NCI-H146 (cell line): ENCODE measurements around the gene ST6GALNAC5.

Experiments
- DNase-seq: peaks from one replicate; lab custom pipeline; 2025; lab: John Stamatoyannopoulos, UW

Gene ST6GALNAC5

DNA sequence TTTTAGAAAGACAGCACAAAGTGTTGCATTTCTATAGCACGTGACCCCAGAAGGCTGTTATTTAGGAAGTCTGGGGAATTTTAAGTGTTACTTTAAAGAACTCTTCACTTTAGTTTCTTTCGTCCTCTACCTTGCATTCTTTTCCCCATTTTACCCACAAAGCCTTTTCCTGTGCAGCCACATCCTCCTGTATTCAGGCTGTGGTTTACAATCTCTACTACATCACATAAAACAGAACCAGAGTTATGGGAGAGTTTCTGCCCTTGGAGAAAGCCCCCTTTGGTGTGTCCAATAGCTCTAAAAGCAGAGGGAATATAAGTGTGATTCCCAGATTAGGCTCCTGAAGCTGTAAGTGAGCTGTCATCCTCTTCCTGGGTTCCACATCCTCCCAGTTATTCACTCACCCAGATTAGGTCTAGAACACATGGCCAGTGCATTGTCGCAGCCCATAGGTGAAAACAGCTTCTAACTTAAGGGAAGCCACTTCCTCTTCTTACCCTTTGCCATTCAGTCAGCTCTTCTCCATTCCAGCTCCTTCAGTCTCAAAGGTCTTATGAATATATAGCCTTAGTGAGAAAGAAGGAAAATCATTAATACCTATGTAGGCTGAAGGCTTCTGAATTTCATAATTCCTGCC lies 180.8 kb downstream of the ST6GALNAC5 start:
- no peak for DNase-seq

- DNase-seq, result no peak
Observed at GRCh38 chr1:77048615-77049005, 181.3 kb downstream of the ST6GALNAC5 start.

DNA sequence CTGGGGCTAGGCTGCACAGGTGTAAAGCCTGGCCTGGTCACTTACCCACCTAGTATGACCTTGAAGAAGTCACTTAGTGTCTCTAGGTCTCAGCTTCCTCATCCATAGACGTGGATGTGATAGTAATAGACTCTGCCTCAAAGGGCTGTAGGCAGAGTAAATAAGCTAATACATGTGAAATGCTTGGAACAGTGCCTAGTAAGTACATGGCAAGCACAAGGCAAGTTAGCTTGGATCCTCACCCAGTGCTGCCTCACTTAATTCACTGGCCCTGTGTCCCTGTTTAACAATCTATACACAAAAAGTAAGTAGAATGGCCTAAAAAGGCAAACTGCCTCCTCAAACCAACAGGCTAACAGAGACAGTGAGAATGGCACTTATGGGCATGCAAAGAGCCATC lies 184.1 kb downstream of the ST6GALNAC5 start:
- DNase-seq, result no peak

- no peak for DNase-seq
Observed at GRCh38 chr1:77056525-77056924, 189.2 kb downstream of the ST6GALNAC5 start.

DNA sequence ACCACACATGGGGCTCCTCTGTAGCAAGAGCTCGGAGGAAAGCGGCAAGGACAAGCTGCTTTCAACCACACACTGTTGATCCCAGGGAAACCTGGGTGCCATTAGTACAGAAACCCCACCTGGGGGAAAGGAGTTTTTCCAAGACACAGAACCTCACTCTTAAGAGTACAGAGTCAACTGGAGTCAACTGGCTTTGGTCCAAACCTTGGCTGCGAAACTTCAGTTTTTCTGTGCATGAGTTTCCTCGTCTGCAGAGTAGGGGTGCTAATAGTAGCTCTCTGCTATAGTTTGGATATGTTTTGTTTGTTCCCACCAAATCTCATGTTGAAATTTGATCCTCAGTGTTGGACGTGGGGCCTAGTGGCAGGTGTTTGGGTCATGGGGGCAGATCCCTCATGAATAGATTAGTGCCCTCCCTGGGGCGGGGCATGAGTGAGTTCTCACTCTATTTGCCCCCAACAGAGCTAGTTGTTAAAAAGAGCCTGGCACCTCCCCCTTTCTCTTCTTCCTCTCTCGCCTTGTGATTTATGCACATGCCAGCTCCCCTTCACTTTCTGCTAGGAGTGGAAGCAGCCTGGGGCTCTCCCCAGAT lies 190.8 kb downstream of the ST6GALNAC5 start:
- peak; percentile 30 for DNase-seq

DNA sequence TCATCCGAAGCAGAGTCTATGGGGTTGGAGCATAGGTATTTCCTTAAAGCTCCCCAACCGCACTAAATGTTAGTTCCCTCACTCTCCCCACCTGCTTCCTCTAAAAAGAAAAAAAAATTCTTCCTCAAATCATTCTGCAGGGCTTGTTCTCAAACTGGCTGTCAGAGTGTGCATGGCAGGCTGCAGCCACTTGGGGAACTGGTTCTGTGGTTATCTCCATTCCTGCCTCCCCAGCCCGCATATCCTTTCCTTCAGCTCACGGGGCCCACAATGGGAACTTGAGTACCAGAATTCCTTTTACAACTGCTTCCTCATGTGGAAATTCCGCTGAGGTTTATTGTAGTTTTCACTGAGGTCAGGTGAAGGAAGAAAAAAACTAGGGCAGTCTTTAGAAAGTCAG lies 192.7 kb downstream of the ST6GALNAC5 start:
- no peak for DNase-seq

- no peak for DNase-seq
Observed at GRCh38 chr1:77061162-77061561, 193.9 kb downstream of the ST6GALNAC5 start.

DNA sequence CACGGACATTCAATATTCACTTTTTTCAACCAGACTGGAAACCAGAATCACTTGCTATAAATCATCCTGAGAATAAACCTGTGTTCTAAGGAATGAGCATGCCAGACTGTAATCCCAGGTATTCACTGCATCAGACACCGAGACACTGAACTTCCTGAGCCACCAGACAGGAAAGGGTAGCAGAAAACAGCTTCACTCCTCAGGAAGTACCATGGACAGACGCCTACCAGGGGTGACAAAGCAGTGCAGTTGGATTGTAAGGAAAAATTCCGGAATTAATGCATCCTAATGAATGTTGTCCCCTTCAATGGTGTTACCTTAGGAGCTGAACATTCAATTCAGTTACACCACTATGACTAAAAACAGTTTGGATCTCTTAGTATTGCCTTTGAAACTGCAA lies 195.8 kb downstream of the ST6GALNAC5 start:
- DNase-seq, result no peak

DNA sequence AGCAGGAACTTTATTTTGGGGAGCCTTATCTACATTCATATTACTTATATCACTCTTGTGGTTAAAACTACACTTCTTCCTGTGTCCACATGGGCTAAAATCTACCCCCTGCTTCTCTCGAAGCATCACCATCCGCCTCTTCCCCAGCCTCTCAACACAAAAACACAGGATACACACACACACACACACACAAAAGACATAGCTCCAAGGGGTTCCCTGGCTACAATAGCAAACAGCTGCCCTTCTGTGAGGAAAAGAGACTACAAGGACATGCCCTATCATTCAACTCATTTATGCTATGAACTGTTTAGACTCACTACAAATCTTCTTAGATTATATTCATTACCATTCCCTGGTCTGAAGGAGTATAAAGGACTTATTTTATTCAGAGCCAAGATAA lies 197.0 kb downstream of the ST6GALNAC5 start:
- peak; percentile 42 for DNase-seq

GRCh38 chr1:77065693-77066342 lies 198.5 kb downstream of the ST6GALNAC5 start:
- DNase-seq, result peak; percentile 80

- peak; percentile 55 for DNase-seq
Observed at GRCh38 chr1:77068013-77068412, 200.7 kb downstream of the ST6GALNAC5 start.

- no peak for DNase-seq
Observed at GRCh38 chr1:77076759-77077158, 209.5 kb downstream of the ST6GALNAC5 start.

DNA sequence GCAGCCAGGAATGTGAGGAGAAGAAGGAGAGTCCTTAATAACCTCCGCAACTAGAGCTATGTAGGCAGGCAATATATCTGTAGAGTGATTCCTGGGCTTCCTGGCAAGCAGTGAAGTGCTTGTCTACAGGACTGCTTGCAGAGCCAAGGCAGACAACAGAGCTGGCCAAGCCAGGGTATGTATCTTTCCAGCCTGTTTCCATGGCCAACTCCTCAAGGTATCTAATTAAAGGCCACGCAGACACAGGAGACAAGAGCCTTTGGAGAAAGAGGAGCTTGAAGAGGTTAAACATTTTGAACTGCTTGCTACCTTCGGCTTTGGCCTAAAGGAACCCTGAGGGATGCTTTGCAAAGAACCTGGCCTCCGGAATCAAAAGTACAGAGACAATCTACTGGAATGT lies 214.6 kb downstream of the ST6GALNAC5 start:
- DNase-seq, result no peak

GRCh38 chr1:77084457-77084856 lies 217.2 kb downstream of the ST6GALNAC5 start:
- DNase-seq, result no peak

- no peak for DNase-seq
Observed at GRCh38 chr1:77085109-77085508, 217.8 kb downstream of the ST6GALNAC5 start.

DNA sequence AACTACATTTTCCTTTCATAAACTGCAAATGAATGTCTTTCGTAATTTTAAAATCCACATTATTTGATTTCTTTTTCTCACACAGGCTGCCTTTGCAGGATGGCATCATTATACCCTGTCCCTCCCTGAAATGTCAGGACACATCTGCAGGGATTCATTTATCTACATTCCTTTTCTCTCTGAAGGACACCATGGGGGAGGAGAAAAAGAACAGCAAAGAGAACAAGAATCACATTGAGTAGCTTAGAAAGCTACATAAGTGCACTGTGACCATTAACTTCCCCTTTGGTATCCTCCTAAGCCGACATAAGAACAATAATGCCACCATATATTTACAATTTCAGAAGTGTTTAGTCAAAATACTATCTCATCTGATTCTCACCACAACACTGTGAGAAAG lies 222.5 kb downstream of the ST6GALNAC5 start:
- no peak for DNase-seq

DNA sequence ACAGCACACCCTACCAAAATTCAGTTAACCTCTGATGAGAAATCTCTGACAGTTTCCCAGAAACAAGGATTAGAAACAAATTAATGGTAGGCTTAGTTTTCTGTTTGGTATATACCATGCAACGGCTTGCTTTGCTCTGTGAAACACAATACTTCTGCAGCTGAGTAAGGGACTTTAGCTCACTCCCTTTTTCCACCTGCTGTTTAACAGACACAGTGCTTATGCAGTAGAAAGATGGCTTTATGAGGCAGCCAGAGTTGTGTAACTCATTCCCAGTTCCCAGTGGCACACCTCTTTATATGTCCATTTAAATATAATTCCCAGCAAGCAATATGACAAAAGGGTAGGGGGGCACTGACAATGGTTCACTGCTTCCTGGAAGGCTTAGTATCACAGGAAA lies 228.0 kb downstream of the ST6GALNAC5 start:
- DNase-seq, result peak; percentile 17

DNA sequence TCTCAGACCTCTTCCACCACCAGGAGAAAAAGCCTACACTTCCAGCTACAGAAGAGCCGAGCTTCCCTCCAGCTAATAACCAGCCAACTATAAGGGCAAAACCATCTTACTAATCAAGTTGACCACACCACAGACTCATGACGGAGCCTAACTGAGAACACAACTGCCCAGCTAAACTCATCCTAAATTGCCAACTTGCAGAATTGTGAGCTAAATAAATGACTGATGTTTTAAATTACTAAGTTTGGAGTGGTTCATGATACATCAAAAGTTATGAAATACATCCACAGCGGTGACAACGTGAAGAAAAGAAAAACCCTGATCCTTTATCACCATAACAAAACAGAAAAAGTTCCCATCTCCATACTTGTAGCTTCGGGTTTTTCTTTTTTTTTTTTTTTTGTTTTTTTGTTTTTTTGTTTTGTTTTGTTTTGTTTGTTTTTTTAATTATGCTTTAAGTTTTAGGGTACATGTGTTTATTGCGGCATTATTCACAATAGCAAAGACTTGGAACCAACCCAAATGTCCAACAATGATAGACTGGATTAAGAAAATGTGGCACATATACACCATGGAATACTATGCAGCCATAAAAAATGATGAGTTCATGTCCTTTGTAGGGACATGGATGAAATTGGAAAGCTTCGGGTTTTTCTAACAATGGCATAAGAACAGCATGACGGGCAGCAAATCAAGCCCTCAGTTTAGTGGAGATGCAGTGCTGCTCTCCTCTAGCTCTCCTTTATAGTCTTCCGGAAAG lies 229.4 kb downstream of the ST6GALNAC5 start:
- no peak for DNase-seq

- no peak for DNase-seq
Observed at GRCh38 chr1:77100875-77101274, 233.6 kb downstream of the ST6GALNAC5 start.

DNA sequence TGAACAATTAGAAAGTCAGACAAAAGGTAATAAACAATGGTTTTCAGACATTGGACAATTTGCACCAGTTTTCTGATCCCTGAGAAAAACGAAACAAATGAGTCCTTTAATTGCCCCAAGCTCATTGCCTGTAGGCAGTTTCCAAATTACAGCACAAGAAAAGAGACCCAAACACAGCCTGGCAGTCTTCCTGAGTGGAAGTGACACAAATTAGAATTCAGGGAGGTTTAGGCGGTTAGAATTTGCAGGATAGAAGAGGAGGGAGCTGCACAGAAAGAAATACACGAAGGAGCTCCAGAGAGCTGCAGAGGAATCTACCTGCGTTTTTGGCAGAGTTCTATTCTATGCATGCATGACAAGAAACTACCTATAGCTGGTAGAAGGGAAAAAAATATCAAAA lies 236.2 kb downstream of the ST6GALNAC5 start:
- no peak for DNase-seq

GRCh38 chr1:77104672-77105071 lies 237.4 kb downstream of the ST6GALNAC5 start:
- no peak for DNase-seq
